Activated naive CD4-positive, alpha-beta T cell treated with anti-CD3 and anti-CD28 coated beads for 36 hours (primary cell): ENCODE measurements around the gene GNB5. TPM values are rescaled to one million over a fixed set of nuclear protein-coding genes. Genes with fewer than 3 reads are reported as not detected.

ENCODE experiments used
- CTCF ChIA-PET: fragments of 350-600 bp; sonication (Branson Sonifier 250); formaldehyde crosslinking; loops from one replicate; lab custom pipeline; 2021; ENCODE audit warnings: antibody characterized with exemption; lab: Charles Lee
- DNase-seq: peaks from one replicate; pipeline ENCODE4 v3.0.0-alpha.2; 2020
- H3K27ac Mint-ChIP-seq: one replicate; pipeline ENCODE4 v1.8.0; 2021; ENCODE audit warnings: mild to moderate bottlenecking, mixed read lengths
- H3K27me3 Mint-ChIP-seq: one replicate; pipeline ENCODE4 v1.8.0; 2021; ENCODE audit warnings: low read depth, mixed read lengths
- H3K36me3 Mint-ChIP-seq: one replicate; pipeline ENCODE4 v1.8.0; 2021; ENCODE audit warnings: low read depth, mixed read lengths
- H3K4me1 Mint-ChIP-seq: one replicate; pipeline ENCODE4 v1.8.0; 2021; ENCODE audit warnings: low read depth, mixed read lengths
- H3K4me3 Mint-ChIP-seq: one replicate; pipeline ENCODE4 v1.8.0; 2021; ENCODE audit warnings: mild to moderate bottlenecking, moderate library complexity, mixed read lengths
- H3K9me3 Mint-ChIP-seq: one replicate; pipeline ENCODE4 v1.8.0; 2021; ENCODE audit warnings: mixed read lengths
- intact Hi-C: fragments of 100-400 bp; cut with micrococcal nuclease; formaldehyde crosslinking; loops from one replicate; pipeline ENCODE4 v1.15.1; 2023
- total RNA-seq, 2 experiments: library from RNA; stranded (reverse); gene quantifications; one replicate each; pipeline ENCODE4 v1.2.3, GENCODE V29; 2021

The GNB5 gene
- total RNA-seq, 2 experiments from 2014 or later: 23.2 to 23.6 TPM

DNA sequence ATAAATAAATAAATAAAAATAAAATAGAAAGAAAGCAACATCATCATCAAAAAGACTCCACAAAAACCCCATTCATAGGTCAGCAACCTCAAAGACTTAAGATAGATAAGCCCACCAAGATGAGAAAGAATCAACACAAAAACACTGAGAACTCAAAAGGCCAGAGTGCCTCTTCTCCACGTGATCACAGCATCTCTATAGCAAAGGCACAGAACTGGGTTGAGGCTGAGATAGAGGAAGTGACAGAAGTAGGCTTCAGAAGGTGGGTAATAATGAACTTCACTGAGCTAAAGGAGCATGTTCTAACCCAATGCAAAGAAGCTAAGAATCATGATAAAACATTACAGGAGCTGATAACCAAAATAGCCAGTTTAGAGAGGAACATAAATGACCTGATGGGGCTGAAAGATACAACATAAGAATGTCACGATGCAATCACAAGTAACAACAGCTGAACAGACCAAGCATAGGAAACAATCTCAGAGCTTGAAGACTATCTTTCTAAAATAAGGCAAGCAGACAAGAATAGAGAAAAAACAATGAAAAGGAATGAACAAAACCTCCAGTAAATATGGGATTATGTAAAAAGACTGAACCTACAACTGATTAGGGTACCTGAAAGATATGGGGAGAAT is 26.4 kb downstream of the GNB5 start:
- Mint-ChIP-seq H3K9me3 (no peaks in the 10 kb centered on the region), H3K27me3 (no peaks in the 10 kb centered on the region), H3K27ac (peak overlapping the region; percentile 4), H3K4me3 (no peak overlapping the region), H3K4me1 (peaks cover 33% of the 10 kb centered on the region), H3K36me3 (peaks cover 7% of the 10 kb centered on the region)
- intact Hi-C loops: no loop called here
- CTCF ChIA-PET: interaction anchor here (0.9 to 4.4 kb wide), 5 partner anchors 14 to 1688 kb away, joined by 3 to 25 read pairs (median 10); no protein-coding TSS in a partner anchor
- no peak for DNase-seq

DNA sequence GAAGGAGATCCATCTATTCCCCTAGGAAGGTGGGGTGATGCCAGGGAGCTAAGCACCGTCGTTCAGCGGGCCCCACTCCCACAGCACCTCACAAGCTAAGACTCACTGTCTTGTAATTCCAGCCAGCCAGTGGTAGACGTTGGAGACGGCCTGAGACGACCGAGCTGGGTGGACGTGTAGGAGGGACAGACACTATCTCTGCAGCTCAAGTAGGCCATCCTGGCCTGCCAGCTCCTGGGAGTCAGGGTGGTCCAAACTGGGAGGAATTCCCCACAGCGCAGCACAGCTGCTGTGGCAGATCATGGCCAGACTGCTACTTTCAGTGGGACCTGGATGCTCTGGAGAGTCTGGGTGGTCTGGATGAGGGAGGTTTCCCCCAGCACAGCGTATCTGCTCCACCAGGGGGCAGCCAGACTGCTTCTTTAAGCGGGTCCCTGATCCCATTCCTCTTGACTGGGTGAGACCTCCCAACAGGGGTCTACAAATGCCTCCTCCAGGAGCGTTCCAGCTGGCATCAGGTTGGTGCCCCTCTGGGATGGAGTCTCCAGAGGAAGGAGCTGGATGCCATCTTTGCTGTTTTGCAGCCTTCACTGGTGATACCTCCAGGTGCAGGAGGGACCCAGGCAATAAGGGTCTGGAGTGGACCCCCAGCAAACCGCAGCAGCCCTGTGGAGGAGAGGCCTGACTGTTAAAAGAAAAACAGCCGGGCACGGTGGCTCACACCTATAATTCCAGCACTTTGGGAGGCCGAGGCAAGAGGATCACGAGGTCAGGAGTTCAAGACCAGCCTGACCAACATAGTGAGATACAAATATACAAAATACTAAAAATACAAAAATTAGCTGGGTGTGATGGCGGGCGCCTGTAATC is 27.6 kb downstream of the GNB5 start:
- intact Hi-C loops: no loop called here
- peaks cover 9% of the 10 kb centered on the region for H3K36me3 Mint-ChIP-seq
- H3K4me1 Mint-ChIP-seq: peaks cover 28% of the 10 kb centered on the region
- DNase-seq: peak; percentile 29
- CTCF ChIA-PET: interaction anchor here (0.6 to 4.4 kb wide), 10 partner anchors 12 to 1689 kb away, joined by 3 to 25 read pairs (median 3); no protein-coding TSS in a partner anchor
- H3K4me3 Mint-ChIP-seq: no peak overlapping the region
- no peak overlapping the region for H3K27ac Mint-ChIP-seq
- no peaks in the 10 kb centered on the region for H3K27me3 Mint-ChIP-seq
- no peaks in the 10 kb centered on the region for H3K9me3 Mint-ChIP-seq

DNA sequence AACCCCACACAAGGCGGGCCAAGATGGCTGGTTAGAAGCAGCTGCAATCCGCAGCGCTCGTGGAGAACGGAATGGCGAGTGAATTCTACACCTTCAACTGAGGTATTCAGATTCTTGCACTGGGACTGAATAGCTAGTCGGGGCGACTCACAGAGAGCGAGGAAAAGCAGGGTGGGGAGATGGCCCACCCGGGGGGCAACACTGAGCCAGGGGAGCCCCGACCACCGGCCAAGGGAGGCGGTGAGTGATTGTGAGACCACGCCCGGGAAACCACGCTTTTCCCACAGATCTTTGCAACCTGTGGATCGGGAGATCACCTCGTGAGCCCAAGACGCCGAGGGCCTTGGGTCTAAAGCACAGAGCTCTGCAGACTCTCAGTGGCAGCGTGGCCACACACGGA is 28.3 kb downstream of the GNB5 start:
- no peaks in the 10 kb centered on the region for H3K27me3 Mint-ChIP-seq
- CTCF ChIA-PET: interaction anchor here (0.6 to 4.4 kb wide), 10 partner anchors 10 to 311 kb away, joined by 3 to 25 read pairs (median 3); no protein-coding TSS in a partner anchor
- intact Hi-C loops: no loop called here
- H3K36me3 Mint-ChIP-seq: peaks cover 9% of the 10 kb centered on the region
- DNase-seq: no peak
- H3K4me3 Mint-ChIP-seq: no peak overlapping the region
- no peak overlapping the region for H3K27ac Mint-ChIP-seq
- H3K4me1 Mint-ChIP-seq: peaks cover 24% of the 10 kb centered on the region
- H3K9me3 Mint-ChIP-seq: no peaks in the 10 kb centered on the region

DNA sequence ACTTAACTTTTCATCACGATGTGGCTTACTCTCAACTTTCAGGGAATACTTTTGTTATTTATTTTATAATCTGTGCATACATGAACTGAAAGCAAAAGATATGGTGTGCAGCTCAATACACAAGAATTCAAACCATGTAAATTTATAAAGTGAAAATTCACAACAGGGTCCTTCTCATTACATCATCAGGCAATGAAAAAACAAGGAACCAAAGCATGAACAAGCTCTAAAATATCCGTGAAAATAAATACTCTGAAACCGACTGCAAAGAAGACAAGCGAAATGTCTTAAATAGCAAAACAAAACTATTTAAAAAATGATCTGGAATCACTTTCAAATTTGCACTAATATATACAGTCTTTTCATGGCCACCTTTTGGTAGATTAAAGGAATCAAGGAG is 28.9 kb downstream of the GNB5 start:
- intact Hi-C loops: no loop called here
- Mint-ChIP-seq H3K36me3 (peaks cover 9% of the 10 kb centered on the region), H3K27me3 (no peaks in the 10 kb centered on the region), H3K4me1 (peaks cover 24% of the 10 kb centered on the region), H3K9me3 (no peaks in the 10 kb centered on the region), H3K4me3 (no peak overlapping the region), H3K27ac (no peak overlapping the region)
- CTCF ChIA-PET: interaction anchor here (0.8 to 4.4 kb wide), 4 partner anchors 11 to 310 kb away, joined by 3 to 25 read pairs (median 3); no protein-coding TSS in a partner anchor
- DNase-seq: no peak

GRCh38 chr15:52161406-52161966 is 29.7 kb downstream of the GNB5 start:
- no peak overlapping the region for H3K4me3 Mint-ChIP-seq
- DNase-seq: no peak
- intact Hi-C loops: no loop called here

DNA sequence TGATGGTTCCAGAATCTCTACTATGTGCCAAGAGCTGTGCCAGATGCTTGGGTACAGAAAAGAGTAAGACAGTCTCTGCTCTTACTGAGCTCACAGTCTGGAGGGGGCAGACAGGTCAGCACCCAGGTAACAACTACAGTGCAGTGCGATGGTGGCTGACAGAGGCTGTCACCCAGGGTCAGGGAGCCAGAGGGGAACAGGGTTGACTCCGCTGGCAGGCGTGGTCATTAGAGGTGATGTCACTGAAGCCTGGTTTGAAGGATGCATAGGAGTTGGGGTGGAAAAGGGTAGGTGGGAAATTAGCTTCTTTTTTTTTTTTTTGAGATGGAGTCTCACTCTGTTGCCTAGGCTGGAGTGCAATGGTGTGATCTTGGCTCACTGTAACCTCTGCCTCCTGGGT is 31.5 kb downstream of the GNB5 start:
- Mint-ChIP-seq H3K36me3 (peaks cover 9% of the 10 kb centered on the region), H3K27me3 (no peaks in the 10 kb centered on the region), H3K9me3 (no peaks in the 10 kb centered on the region), H3K4me1 (peaks cover 2% of the 10 kb centered on the region), H3K4me3 (no peak overlapping the region), H3K27ac (no peak overlapping the region)
- CTCF ChIA-PET: interaction anchor here (0.5 to 1.4 kb wide), 2 partner anchors 49 to 176 kb away, joined by 4 read pairs; no protein-coding TSS in a partner anchor
- no peak for DNase-seq
- intact Hi-C loops: no loop called here

More at GRCh38 chr15:52161406-52161966, 29.7 kb downstream of the GNB5 start:
- Mint-ChIP-seq H3K27ac (no peak overlapping the region), H3K27me3 (no peaks in the 10 kb centered on the region), H3K9me3 (no peaks in the 10 kb centered on the region), H3K4me1 (peaks cover 20% of the 10 kb centered on the region), H3K36me3 (peaks cover 9% of the 10 kb centered on the region)
- CTCF ChIA-PET: interaction anchor here (0.8 to 4.4 kb wide), 3 partner anchors 12 to 47 kb away, joined by 3 to 25 read pairs (median 3); no protein-coding TSS in a partner anchor

GRCh38 chr15:52158084-52158765 is 33.0 kb downstream of the GNB5 start:
- Mint-ChIP-seq H3K4me3 (no peak overlapping the region), H3K27ac (no peak overlapping the region), H3K27me3 (no peaks in the 10 kb centered on the region), H3K36me3 (peaks cover 9% of the 10 kb centered on the region), H3K9me3 (no peaks in the 10 kb centered on the region), H3K4me1 (no peaks in the 10 kb centered on the region)
- intact Hi-C loops: no loop called here
- CTCF ChIA-PET: interaction anchor here (0.6 to 1.4 kb wide), 5 partner anchors 19 to 268 kb away, joined by 3 to 4 read pairs (median 3); no protein-coding TSS in a partner anchor
- DNase-seq: no peak

DNA sequence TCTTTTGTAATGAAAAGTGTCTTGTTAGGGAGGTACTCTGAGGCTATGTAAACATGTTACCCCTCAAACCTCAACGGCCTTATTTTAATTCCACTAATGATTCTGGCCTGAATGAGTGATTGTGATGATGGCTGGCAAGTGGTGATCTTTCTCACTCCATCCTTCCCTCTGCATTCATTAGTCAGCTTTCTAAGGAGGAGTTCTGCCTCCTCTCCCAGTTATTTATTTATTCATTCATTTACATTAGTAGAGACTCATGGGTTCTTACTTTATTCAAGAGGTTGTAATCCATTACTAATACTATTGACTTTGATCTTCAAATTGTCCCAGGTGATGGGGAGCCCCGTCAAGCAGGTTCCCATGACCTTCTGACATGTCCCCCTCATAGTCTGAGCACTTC is 35.3 kb downstream of the GNB5 start:
- CTCF ChIA-PET: interaction anchor here (0.6 kb wide), 1 partner anchor 78 kb away, joined by 3 read pairs; no protein-coding TSS in a partner anchor
- no peak overlapping the region for H3K4me3 Mint-ChIP-seq
- H3K4me1 Mint-ChIP-seq: no peaks in the 10 kb centered on the region
- intact Hi-C loops: no loop called here
- H3K36me3 Mint-ChIP-seq: peaks cover 4% of the 10 kb centered on the region
- no peaks in the 10 kb centered on the region for H3K27me3 Mint-ChIP-seq
- H3K27ac Mint-ChIP-seq: no peak overlapping the region
- DNase-seq: no peak
- no peaks in the 10 kb centered on the region for H3K9me3 Mint-ChIP-seq

DNA sequence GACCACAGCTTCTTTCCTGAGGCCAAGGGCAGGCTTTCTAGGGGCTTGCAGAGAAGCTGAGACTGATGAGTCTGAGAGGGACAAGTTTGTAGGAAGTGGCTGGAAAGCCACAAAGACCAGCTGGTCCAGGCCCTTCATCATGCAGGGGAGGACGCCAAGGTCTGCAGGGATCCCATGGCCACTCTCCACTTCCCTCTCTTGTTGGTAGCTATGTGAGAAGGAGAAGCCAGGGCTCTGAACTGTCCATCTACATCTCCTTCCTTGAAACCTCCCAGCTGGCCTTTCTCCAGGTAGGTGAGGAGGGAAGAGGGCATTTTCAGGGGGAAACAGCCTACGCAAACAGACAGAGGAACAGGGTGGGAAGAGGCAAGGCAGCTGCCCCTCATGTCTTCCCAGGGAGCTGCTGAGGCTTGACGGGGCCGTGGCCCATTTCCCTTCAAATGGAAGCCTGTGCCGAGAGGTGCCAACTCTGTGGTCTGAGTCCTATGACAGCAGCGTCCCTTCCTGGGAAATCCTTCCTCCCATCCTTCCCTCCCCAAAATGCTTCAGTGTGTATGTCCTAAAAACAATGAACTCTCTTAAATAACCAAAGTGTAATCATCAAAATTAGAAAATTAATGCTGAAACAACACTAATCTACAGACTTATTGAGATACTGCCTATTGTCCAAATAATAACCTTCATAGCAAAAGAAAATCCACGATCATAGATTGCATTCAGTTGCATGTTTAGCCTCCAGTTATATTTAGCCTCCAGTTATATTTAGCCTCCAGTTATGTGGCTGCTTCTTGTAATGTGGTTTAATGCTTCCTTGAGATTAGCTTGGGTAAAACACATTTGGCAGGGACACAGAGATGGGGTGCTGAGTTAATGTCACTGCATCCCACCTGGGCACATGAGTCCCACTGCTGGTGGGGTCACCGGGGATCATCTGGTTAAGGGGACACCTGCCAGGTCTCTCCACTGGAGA is 36.0 kb downstream of the GNB5 start:
- Mint-ChIP-seq H3K9me3 (no peaks in the 10 kb centered on the region), H3K36me3 (peaks cover 4% of the 10 kb centered on the region), H3K4me3 (no peak overlapping the region), H3K27me3 (no peaks in the 10 kb centered on the region), H3K4me1 (no peaks in the 10 kb centered on the region), H3K27ac (no peak overlapping the region)
- DNase-seq: no peak
- intact Hi-C loops: no loop called here
- CTCF ChIA-PET: interaction anchor here (0.6 to 1.2 kb wide), 2 partner anchors 16 to 78 kb away, joined by 3 to 5 read pairs; no protein-coding TSS in a partner anchor

- Mint-ChIP-seq H3K27me3 (no peaks in the 10 kb centered on the region), H3K9me3 (no peaks in the 10 kb centered on the region), H3K4me3 (no peak overlapping the region), H3K36me3 (peaks cover 8% of the 10 kb centered on the region), H3K4me1 (no peaks in the 10 kb centered on the region), H3K27ac (no peak overlapping the region)
- CTCF ChIA-PET: interaction anchor here (1.0 to 1.2 kb wide), 3 partner anchors 15 to 266 kb away, joined by 3 to 5 read pairs (median 4); no protein-coding TSS in a partner anchor
- intact Hi-C loops: no loop called here
- DNase-seq: no peak
These were observed 37.0 kb downstream of the GNB5 start for GRCh38 chr15:52153900-52154895.
